GM18870 (cell line): ENCODE measurements around the gene ADH6.
"Not testable (repeated sequence)": the region's sequence is repeated elsewhere in the genome, so short reads cannot be mapped to it uniquely, and the experiment has no call there.

Experiments
- ATAC-seq: cut with Tn5 transposase; IDR thresholded peaks from one replicate; pipeline ENCODE4 v1.9.1; 2021; ENCODE audit warnings: moderate library complexity; ENCODE audit not compliant: unreplicated experiment

Gene ADH6

GRCh38 chr4:99200138-99200537 is 18.9 kb downstream of the ADH6 start:
- no peak for ATAC-seq

GRCh38 chr4:99190336-99190735 is 28.7 kb downstream of the ADH6 start:
- no peak for ATAC-seq

DNA sequence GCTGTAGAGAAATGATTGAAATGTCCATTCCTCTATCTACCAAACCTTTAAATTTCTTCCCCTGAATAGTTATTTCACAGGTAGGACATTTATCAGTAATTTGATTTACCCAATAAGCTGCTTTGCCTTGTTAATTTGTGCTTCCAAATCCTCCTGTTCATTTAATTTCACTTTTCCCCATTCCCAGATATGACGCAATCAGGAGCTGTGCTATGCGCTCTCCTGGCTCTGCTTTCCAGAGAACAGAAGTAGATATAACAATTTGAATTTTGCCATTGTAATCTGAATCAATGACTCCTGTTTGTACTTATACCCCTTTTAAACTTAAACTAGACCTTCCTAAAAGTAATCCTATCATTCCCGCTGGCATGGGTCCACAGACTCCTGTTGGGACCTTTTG is 29.1 kb downstream of the ADH6 start:
- not testable (repeated sequence) for ATAC-seq

DNA sequence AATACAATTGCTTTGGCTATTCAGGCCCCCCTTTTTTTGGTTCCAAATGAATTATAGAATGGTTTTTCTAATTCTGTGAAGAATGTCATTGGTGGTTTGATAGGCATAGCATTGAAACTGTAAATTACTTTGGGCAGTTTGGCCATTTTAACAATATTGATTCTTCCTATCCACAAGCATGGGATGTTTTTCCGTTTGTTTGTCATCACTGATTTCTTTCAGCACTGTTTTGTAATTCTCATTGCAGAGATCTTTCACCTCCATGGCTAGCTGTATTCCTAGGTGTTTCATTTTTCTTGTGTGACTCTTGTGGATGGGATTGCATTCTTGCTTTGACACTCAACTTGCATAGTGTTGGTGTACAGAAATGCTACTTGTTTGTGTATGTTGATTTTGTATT is 33.0 kb downstream of the ADH6 start:
- no peak for ATAC-seq

DNA sequence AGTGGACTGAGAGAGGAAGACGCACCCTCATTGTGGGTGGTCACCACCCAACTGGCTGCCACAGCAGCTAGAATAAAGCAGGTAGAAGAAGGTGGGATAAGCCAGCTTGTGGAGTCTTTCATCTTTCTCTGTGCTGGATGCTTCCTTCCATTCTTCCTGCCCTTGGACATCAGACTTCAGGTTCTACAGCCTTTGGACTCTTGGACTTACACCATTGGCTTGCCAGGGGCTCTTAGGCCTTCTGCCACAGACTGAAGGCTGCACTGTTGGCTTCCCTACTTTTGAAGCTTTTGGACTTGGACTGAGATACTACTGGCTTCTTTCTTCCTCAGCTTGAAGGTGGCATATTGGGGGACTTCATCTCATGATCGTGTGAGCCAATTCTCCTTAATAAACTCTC is 33.5 kb downstream of the ADH6 start:
- no peak for ATAC-seq

DNA sequence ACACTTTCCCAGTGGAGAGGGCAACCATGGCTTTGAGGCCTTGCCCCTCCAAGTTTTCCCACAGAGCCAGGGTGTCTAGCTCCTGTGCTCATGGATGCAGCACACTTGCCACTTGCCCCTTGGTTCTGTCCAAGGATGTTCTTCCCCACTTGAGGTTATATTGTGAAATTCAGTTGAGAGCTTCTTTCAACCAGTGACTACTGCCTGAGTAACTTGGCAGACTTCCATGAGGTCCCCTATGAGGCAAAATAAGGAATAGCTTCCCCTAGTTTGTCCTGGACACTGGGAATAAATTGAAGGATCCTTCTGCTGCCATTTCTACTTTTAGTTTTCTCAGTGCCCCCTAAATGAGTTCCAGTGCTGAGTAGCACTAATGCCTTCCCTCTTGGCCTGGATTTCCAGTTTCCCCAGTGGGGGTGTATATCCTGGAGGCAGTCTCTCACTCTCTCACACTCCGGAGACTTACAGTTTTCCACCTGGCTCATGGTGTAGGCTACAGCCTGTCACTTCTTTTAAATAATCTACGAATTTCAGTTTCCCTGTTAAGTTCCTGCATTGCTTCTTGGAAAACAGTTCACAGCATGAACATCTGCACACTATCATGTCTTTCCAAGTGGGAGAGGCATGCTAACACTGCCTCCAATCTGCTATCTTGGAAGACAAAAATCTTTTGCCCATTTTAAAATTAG is 38.5 kb downstream of the ADH6 start:
- no peak for ATAC-seq

DNA sequence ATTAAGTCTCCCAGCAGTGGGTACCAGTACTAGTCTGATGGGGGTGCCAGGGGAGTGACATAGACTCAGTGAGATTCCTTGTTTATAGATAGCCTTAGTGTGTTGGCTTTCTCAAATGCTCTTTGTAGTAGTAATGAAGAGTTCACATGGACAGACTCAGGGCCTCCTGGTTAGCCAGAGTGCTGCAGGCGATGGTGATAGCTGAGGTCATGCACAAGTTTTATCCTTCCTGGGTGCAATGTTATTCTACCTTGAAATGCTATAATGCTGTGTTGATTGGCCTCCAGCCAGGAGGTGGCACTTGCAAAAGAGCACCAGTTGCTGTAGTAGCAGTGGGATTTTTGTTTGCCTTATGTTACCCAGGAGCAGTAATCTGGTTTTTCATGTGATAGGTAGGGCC is 39.4 kb downstream of the ADH6 start:
- ATAC-seq = no peak

- no peak for ATAC-seq
Observed at GRCh38 chr4:99179178-99179577, 39.9 kb downstream of the ADH6 start.

DNA sequence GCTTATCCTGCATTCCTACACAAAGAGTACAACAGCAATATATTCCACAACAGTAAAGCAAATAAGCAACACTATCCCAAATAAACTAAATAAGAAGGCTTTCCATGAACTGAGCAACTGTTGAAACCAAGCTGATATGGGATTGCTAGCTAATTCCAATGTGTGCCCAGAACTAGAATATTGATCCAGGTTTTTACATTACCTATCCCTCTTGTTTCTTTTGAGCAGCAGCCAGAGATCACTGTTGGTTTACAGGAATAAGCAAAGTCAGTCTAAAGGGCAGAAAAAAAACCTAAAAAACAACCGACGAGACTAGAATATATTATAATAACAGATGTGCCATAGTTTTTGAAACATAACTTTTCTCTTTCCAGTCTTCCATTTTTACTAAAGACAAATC is 52.5 kb downstream of the ADH6 start:
- ATAC-seq = no peak

GRCh38 chr4:99165978-99166377 is 53.1 kb downstream of the ADH6 start:
- no peak for ATAC-seq

DNA sequence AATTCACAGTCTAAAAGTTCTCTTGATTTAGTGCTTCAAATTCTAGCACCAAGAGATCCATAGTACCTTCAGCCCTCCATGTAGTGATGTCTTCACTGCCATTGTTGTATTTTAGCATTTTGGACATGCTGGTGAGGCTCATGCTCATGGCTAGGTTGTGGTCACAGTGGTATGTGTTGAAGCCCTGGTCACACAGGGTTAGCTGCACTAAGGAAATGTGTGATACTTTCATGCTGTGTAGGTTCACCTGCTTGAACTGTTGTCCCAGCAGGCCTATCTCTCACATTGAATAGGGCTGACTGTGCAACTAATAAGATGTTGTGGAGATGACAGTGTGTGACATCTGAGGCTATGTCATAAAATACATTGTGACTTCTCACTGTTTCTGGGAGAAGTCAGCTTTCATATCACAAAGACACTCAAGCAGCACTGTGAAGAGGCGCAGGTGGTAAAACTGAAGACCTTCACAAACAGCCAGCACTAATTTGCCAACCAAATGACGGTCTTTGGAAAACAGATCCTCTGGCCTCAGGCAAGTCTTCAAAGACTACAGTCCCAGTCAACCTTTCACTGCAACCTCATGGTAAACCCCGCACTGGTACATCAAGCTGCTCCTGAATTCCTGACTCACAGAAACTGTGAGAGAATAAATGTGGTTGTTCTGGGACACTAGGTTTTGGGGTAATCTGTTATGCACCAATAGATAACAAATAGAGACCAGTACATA is 57.5 kb downstream of the ADH6 start:
- ATAC-seq = no peak

GRCh38 chr4:99159699-99160098 is 59.3 kb downstream of the ADH6 start:
- ATAC-seq = no peak

GRCh38 chr4:99157478-99157935 is 61.5 kb downstream of the ADH6 start:
- ATAC-seq = no peak

GRCh38 chr4:99156992-99157391 is 62.1 kb downstream of the ADH6 start:
- no peak for ATAC-seq

- ATAC-seq = no peak
Observed at GRCh38 chr4:99154658-99155342, 64.2 kb downstream of the ADH6 start.
